B cell (primary cell): ENCODE measurements around the gene CABP2.

Experiments used
- CTCF ChIP-seq: fragments of 200-600 bp; IDR thresholded peaks from one replicate; pipeline ENCODE4 v1.8.0; 2022; ENCODE audit warnings: antibody characterized with exemption, mild to moderate bottlenecking
- EZH2 ChIP-seq: IDR thresholded peaks from 2 replicates; pipeline ENCODE4 v1.6.1; 2012; ENCODE audit warnings: borderline replicate concordance, low read depth, mild to moderate bottlenecking, moderate library complexity, low read length; ENCODE audit not compliant: insufficient read depth, poor library complexity, severe bottlenecking

DNA sequence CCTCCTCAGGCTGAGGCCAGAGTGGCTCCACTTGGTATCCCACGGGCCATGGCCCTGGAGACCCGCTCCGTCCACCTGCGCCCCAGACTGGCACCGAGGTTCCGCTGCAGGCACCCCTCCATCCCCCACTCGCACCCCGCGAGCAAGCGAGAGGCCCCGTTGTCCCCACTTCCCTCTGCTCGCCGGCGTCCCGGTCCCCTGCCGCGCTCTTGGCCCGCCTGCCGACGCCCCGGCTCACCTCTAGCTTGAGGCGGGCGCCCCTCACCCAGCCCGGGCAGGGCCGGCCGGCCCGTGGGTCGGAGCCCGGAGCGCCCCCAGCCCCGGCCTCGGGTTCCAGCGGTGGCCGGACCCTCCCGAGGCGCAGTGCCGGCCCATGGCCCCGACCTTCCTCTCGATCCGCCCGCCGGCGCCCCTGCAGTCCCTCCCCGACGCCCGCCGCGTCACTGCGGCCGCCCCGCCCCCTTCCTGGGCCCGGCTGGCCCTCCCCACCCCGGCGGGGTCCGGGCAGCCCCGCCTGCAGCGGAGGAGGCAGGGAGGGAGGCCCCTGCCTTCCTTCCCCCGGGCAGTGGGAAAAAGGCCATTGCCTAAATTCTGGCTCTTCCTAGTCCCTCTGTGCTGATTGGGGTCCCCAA is 18.2 kb downstream of the CABP2 start, which contains the start of gene PITPNM1:
- no peak for TF ChIP-seq CTCF
- no peak for TF ChIP-seq EZH2
